ENCODE measurements around the gene KASH5.
"Not testable (repeated sequence)": the region's sequence is repeated elsewhere in the genome, so short reads cannot be mapped to it uniquely, and the experiment has no call there.

Gene KASH5

GRCh38 chr19:49362929-49363267 lies 25.2 kb upstream of the KASH5 start:
- no peak for DNase-seq

- peak; percentile 90 for DNase-seq
These were observed 24.6 kb upstream of the KASH5 start, which contains the start of gene DKKL1 for GRCh38 chr19:49363268-49364082. Gene DKKL1 (plus strand): TSS chr19:49363877. CDS start chr19:49363999, 122 bp downstream.

- no peak for DNase-seq
These were observed 23.8 kb upstream of the KASH5 start for GRCh38 chr19:49364083-49364737.

DNA sequence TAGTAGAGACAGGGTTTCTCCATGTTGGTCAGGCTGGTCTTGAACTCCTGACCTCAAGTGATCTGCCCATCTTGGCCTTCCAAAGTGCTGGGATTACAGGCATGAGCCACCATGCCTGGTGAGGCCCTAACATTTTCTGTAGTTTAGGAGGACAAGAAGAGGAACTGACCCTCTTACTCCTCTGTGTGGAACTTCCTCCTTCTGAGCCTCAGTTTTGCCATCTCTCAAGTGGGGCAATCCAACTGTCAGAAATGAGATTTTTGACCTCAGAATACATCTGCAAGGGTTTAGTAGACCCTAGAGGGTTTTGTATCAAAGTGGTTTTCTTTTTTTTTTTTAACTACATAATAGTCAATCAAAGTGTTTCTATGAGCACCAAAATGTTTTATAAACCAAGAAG lies 21.9 kb upstream of the KASH5 start:
- no peak for DNase-seq

DNA sequence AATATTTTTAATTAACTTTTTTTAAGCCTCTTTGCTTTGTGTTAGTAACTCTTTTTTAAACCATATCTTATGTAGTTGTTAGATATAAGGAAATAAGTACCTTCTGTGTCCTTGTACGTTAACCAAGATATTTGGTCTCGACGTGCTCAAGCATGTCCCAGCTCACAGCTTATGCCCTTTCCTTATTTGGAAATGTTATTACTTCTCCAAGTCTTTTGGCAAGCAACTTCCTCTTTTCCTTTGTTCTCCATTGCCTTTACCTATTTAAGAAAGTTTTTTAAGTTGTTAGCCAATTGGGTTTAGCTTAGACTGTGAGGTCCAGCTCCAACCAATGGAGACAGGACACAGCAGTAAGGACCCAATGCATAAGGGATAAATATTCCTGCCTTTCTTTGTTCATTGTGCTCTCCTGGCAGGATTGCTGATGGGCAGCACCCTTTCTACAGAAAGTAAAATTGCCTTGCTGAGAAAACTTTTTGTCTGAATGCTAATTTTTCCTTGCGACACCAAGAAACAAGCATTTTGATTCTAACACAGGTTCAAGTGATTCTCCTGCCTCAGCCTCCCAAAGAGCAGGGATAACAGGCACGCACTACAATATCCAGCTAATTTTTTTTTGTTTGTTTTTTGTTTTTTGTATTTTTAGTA lies 19.2 kb upstream of the KASH5 start:
- DNase-seq: no peak

- no peak for DNase-seq
These were observed 16.9 kb upstream of the KASH5 start for GRCh38 chr19:49371184-49371583.

GRCh38 chr19:49373174-49373573 lies 14.9 kb upstream of the KASH5 start:
- not testable (repeated sequence) for DNase-seq

DNA sequence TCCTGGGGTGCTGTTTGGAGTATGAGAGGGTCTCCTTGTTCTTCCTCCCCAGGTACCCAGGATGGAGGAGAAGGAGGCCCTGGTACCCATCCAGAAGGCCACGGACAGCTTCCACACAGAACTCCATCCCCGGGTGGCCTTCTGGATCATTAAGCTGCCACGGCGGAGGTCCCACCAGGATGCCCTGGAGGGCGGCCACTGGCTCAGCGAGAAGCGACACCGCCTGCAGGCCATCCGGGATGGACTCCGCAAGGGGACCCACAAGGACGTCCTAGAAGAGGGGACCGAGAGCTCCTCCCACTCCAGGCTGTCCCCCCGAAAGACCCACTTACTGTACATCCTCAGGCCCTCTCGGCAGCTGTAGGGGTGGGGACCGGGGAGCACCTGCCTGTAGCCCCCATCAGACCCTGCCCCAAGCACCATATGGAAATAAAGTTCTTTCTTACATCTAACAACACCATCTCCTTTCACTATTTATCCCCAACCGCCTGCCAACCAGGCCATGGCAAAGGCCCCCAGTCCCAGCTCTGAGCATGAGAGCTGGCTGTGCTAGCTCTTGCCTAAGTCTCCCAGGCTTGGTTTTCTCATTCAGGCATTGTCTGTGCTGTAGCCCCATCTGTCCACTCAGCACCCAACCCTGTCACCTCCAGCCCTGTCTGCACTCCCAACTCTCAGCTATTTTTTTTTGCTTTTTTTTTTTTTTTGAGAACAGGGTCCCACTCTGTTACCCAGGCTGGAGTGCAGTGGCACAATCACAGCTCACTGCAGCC lies 13.2 kb upstream of the KASH5 start:
- no peak for DNase-seq

DNA sequence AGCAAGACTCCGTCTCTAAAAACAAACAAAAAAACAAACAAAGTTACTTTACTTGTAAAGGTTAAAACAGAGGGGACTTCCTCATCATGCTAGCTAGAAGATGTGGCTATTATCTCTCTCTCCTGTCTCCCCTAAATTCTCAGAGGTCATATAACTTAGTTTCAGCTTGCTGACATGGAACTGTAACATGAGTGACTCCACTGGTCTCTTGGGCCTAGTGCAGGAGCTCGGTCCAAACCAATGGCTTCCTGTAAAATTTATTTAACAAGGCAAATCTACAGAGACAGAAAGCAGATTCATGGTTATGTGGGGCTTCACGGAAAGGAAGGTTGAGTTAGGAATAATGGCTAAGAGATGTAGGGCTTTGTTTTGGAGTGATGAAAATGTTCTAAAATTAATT lies 9.5 kb upstream of the KASH5 start:
- DNase-seq: no peak

- DNase-seq: no peak
These were observed 7.7 kb upstream of the KASH5 start for GRCh38 chr19:49380391-49380790.

GRCh38 chr19:49382639-49383038 lies 5.4 kb upstream of the KASH5 start:
- DNase-seq: no peak

DNA sequence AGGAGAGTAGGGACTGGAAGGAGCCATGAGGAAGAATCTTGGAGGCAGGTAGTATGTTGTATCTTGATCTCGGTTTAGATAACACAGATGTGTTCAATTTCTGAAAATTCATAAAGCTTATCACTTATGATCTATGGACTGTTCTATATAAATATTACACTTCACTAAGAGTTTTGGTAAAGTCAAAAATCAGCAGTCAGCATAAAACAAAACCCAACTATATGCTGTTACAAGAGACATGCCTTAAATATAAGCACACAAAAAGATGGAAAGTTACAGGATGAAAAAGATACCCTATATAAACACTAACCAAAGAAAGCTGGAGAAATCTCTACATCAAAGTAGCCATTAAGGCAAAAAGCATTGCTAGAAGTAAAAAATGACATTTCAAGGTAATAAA lies 4.5 kb upstream of the KASH5 start:
- no peak for DNase-seq

GRCh38 chr19:49389406-49389805 lies 1.4 kb downstream of the KASH5 start:
- DNase-seq: no peak

DNA sequence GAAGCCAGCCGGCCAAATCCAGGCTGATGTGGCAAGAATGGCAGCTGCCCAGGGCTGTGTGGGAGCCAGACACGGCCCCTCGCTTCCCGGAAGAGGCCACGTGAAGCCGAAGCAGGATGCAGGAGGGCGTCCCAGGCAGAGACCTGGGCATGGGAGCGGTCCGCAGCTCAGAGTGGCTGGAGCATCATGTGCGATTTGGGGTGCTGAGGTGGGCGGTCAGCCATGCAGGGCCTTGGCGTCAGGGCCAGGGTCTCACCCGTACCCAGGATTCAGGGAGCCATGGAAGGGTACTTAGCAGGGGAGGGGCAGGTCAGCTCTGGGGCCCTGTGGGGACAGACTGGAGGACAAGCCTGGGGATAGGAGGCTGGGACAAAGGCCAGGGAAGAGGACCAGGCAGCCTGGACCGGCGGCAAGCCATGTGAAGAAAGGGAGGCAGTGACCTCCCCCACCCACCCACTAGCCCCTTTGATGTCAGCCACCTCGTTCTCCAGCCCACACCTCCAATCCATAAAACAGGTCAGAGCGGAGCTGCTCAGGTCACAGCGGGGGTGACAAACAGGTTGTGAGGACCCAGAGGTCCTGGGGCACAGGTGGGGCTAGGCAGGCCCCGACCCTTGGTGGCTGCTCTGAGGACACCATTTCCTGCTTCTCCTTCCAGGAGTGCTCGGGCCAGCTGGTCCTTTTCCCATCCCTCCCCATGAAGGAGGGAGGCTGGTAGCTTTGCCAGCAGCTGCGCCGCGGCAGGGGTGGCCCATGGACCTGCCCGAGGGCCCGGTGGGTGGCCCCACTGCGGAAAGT lies 2.3 kb downstream of the KASH5 start:
- DNase-seq: no peak

DNA sequence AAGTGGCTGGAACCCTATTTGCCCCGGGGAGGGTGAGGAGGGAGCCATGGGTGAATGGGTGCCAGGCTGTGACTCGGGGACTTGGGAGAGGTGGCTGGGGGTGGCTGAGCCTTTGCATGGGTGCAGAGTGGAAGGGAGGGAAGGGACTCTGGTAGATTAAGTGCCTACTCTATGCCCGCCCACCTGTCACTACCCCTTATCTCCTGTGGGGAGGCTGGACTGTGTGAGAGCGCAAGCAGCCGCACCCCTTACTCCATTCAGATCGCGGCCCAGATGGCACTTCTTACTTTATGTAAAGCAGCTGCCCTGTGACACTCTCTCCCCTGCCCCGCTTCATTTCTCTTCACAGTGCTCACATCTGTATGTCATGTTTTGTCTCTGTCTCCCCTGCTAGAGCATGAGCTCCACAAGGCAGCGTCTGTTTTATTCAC lies 2.9 kb downstream of the KASH5 start:
- DNase-seq: no peak

DNA sequence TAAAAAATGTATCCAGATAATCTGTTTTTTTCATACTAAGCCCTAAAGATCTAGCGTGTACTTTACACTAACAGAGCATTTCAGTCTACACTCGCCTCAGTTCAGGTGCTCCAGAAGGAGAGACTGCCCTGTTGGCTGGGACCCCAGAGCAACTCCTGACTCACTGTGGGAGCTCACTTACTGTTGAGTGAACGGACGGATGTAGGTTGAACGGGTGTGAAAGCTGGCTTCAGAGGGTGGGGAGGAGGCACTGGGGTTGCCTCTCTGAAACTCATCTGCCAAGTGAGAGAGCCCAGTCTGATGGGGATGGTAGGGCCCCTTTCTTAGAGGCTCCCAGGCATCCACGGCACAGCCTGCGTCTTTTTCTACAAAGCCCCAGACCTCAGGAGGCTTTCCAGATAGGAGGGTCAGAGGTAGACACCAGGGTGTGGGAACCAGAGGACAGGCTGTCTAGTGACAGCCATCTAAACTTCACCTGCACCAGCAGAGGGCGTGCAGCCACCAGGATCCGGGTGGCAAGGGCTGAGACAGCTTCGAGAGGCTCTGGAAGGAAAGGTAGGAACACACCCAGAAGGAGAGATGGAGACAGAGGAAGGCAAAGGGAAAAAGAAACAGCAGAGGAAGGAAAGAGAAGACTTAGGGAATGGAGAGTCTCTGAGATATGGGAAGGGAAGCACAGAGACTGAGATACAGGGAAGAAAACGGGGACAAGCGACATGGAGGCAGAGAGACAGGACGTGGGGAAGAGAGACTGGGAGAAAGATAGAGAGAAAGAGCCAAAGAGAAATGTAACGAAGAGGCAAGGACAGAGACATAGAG lies 3.7 kb downstream of the KASH5 start:
- DNase-seq: peak; percentile 79

- DNase-seq: no peak
These were observed 5.8 kb downstream of the KASH5 start for GRCh38 chr19:49393881-49394280.

- DNase-seq: no peak
These were observed 7.7 kb downstream of the KASH5 start for GRCh38 chr19:49395581-49396407.

DNA sequence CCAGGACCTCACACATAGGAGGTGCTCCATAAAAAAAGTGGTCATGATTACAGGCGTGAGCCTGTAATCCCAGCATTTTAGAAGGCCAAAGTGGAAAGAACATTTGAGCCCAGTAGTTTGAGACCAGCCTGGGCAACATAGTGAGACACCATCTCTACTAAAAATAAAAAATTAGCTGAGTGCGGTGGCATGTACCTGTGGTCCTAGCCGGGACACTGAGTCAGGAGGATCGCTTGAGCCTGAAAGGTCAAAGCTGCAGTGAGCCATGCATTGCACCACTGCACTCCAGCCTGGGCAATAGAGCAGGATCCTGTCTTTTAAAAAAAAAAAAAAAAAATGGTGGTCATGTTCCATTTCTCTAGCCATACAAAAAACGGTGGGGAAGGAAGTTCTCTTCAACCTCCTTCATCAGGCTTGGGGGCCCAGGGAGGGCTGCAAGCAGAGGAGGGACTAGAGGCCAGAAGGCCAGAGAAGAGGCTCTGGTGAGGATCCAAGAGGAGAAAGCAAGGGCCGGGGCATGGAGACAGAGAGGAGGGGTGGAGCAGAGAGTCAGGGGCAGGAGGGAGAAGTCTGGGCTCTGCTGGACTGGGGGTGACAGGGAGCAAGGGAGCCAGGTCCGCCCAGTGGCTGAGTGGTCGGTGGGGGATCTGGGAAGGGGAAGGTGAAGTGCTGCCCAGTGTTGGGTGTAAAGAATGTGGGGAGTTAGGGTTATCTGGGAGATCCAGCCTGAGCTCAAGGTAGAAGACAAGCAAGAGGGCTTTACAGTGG lies 8.9 kb downstream of the KASH5 start:
- DNase-seq: no peak
